Raji (cell line): ENCODE data around the gene GPX3.

ENCODE experiments used
- POLR2A ChIP-seq: IDR thresholded peaks from 2 replicates; pipeline ENCODE4 v1.6.1; 2011; ENCODE audit warnings: low read depth, low read length, control low read depth; ENCODE audit not compliant: insufficient read depth

Gene GPX3

DNA sequence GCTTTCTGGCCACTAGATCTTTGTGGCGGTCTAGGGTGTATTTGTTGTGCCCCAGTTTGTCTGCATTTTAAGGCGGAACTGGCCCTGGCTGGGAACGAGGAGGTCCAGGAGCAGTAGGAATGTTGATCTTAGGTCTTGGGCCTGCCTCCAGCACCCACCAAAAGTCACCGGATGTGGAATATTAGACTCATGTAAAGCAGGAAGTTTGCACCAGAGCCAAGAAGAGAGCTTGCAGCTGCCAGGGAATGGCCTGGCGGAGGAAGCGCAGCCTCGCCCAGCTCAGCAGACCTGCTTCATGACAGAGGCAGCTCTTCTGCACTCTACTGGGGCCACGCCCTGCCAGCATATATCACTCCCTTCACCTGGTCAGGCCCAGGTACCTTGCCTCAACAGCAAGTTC lies 3.3 kb downstream of the GPX3 start:
- no peak for TF ChIP-seq POLR2A

DNA sequence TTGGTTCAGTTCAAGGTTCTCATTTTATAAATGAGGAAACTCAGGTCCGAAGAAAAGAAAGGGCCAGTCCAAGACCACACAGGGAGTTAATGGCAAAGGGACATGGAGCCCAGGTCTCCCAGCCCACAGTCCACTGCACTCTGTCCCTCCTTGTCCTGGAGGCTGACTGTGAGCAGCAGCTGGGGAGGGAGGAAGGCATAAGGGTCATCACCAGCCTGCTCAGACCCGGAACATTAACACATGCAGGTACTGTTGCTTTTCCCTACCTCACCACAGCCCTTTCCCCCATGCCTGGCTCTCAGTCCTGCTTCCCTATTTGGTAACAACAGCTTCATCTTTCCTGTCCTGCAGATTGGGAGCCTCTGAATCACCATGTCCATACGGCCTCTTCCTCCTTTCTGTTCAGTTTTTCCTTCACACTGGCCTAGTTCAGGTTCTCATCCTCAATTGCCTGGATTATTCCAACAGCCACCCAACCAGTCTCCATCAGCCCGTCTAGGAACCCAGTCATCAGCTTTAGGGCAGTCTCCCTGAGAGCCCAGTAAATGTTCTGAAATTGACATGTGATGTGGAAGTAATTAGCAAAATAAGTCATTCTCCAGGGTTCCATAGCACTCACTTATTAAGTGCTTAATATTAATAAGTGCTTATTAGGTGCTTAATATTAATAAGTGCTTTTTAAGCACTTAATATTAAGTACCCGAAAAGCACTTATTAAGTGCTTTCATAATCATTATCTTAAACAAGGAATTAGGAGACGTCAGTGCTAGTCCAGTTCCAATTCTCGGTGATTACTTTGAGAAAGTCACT lies 4.3 kb downstream of the GPX3 start:
- no peak for TF ChIP-seq POLR2A

DNA sequence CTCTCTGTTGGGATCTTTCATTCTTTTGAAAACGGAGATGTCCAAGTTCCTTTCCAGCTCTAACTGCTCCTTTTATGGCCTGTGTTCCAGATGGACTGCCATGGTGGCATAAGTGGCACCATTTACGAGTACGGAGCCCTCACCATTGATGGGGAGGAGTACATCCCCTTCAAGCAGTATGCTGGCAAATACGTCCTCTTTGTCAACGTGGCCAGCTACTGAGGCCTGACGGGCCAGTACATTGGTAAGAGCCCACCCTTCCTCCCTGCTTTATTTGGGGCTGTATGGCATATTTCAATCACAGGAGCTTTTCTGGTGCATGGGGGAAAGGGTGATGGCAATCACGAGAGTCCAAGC lies 4.8 kb downstream of the GPX3 start:
- no peak for TF ChIP-seq POLR2A

DNA sequence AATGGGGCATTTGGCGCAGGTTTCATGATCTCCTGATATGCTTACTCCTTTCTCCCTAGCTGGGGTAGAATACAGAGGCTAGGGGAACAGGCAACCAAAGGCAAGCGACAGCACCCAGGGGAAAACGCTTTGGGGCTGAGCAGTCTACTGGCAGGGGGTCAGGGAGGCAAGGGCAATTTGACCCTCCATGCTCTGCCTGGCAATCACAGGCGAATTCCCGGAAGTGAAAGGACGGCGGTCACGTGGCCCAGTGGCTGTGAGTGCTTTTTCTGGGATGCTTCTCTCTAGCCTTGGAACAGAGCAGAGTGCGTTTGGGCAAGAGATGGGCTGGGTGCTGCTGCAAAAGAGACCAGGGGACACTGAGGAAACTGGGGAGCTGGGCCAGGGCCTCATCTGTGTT lies 5.7 kb downstream of the GPX3 start:
- no peak for TF ChIP-seq POLR2A

DNA sequence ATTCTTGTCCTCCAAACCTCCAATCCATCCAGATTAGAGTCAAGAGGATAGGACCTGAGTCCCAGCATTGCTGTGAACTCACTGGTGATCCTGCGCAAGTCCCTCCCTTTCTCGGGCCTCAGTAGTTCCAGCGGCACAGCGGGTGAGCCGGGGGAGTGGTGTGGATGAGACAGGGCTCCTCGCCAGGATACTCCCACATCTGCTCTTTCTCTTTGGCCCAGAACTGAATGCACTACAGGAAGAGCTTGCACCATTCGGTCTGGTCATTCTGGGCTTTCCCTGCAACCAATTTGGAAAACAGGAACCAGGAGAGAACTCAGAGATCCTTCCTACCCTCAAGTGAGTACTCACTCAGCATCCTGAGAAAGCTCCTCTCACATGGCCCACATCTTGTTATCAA lies 6.3 kb downstream of the GPX3 start:
- TF ChIP-seq POLR2A = no peak

DNA sequence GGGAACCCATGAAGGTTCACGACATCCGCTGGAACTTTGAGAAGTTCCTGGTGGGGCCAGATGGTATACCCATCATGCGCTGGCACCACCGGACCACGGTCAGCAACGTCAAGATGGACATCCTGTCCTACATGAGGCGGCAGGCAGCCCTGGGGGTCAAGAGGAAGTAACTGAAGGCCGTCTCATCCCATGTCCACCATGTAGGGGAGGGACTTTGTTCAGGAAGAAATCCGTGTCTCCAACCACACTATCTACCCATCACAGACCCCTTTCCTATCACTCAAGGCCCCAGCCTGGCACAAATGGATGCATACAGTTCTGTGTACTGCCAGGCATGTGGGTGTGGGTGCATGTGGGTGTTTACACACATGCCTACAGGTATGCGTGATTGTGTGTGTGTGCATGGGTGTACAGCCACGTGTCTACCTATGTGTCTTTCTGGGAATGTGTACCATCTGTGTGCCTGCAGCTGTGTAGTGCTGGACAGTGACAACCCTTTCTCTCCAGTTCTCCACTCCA lies 7.6 kb downstream of the GPX3 start:
- no peak for TF ChIP-seq POLR2A

DNA sequence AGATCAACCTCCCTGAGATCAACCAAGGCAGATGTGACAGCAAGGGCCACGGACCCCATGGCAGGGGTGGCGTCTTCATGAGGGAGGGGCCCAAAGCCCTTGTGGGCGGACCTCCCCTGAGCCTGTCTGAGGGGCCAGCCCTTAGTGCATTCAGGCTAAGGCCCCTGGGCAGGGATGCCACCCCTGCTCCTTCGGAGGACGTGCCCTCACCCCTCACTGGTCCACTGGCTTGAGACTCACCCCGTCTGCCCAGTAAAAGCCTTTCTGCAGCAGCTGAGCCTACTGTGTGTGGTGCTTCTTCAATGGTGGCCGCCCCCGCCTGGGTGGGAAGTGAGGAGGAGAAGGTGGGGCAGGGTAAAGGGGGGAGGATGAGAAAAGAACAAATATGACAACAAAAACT lies 8.3 kb downstream of the GPX3 start:
- TF ChIP-seq POLR2A = no peak

DNA sequence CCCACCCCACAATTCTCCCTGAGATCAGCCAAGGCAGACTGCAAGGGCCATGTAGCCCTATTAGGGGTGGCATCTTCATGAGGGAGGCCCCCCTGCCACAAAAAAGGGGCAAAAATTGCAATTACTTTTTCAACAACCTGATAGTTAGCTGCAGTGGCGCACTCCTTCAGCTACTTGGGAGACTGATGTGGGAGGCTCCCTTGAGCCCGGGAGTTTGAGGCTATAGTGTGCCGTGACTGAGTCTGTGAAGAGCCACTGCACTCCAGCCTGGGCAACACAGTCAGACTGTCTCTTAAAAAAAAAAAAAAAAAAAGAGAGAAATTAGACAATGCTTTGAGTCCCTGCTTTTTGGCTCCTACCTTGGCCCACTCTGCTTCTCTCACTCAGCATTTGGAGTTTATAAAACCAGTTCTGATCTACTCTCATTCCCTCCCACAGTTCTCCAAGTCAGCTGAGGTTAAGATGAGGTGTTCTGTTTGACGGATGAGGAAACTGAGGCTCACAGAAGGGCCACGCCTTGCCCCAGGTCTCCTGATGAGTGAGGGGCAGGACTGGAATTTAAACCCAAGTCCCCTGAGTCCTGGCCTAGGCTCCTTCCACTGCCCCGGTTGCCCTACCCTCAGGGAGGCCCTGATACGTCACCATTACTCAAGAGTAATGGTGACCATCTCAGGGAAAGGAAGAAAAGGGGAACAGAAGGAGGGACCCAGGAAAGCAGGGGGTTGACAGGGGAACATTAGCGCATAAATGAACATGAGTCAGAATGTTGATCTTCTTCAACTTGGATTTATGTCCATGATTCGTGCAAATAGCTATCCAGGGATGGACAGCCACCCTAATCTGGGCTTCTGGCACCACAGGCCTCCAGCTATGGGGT lies 9.0 kb downstream of the GPX3 start:
- no peak for TF ChIP-seq POLR2A

DNA sequence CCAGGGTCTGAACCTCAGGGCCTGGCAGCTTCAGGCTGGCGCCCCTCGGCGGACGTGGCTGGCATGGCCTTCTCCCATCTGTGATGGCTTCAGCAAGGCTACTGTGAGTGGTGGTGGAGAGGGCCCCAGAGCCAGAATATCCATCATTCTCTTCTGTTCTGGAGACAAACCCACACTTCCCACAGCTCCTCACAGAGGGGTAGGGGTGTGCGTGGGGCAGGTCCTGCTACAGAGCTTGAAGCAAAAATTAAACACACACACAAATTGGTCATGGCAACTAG lies 9.6 kb downstream of the GPX3 start:
- no peak for TF ChIP-seq POLR2A

DNA sequence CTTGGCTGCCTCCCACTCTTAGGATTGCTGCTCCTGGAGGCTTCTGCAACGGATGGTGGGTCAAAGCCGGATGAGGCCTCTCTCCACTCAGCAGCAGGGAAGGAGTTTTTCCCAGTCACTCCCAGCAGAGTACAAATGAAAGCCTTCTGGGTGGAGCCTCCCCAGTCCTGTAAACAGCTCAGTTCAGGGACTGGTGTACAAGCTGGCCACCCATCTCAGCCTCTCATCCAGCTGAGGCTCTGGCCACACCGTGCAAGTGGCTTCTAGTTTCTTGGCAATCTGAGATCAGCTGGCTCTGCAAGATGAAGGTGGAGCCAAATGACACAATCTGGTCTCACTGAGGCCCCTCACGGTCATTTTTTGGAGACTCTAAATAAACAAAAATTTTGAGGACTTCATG lies 10.0 kb downstream of the GPX3 start:
- no peak for TF ChIP-seq POLR2A

DNA sequence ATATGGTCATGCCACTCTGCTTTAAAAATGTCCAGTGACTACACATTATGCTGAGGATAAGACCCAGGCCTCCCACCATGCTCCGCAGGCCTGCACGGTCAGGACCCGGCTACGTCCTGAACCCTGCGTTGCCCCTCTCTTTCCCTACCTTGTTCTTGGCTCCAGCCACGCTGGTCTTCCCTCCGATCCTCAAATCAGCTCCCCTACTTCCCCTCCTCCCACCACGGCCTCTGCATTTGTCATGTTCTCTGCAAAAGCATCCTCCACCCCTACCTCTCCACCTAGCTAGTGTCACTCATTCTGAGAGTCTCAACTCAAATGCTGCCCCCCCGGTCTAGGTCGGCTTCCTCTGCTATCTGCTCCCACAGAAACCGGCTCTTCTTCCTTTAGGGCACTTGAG lies 11.2 kb downstream of the GPX3 start:
- TF ChIP-seq POLR2A = no peak

DNA sequence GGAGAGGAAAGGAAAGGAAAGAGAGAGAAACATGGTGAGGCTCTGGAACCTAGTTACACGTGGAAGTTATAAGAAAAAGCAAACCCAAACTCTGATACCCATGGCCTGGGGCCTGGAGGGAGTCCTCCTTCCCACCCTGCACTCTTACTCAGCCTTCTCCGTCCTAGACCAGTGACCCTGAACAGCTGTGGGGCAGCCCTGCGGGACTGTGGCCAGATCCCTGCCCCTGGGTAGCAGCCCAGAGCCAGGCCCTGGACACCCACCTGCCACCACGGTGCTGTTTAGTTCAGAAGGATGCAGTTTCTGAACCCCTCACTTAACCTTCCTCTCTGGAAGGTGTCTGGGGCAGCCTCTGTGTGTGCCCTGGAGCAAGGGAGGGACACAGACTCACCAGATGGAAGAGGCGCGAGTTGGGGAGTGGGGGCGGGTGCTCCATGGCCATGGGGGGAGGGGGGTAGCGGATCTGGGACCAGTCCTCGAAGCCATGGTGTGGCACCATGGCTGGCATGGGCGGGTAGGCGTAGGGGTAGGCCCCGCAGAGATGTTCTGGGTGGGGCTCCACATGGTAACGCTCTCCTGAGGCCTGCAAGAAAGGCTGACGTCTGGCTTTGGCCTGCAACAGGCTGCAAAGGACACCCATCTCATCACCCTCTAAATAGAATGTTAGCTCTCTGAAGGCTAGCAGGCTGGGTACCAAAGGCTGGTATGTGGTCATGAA lies 13.0 kb downstream of the GPX3 start:
- no peak for TF ChIP-seq POLR2A

DNA sequence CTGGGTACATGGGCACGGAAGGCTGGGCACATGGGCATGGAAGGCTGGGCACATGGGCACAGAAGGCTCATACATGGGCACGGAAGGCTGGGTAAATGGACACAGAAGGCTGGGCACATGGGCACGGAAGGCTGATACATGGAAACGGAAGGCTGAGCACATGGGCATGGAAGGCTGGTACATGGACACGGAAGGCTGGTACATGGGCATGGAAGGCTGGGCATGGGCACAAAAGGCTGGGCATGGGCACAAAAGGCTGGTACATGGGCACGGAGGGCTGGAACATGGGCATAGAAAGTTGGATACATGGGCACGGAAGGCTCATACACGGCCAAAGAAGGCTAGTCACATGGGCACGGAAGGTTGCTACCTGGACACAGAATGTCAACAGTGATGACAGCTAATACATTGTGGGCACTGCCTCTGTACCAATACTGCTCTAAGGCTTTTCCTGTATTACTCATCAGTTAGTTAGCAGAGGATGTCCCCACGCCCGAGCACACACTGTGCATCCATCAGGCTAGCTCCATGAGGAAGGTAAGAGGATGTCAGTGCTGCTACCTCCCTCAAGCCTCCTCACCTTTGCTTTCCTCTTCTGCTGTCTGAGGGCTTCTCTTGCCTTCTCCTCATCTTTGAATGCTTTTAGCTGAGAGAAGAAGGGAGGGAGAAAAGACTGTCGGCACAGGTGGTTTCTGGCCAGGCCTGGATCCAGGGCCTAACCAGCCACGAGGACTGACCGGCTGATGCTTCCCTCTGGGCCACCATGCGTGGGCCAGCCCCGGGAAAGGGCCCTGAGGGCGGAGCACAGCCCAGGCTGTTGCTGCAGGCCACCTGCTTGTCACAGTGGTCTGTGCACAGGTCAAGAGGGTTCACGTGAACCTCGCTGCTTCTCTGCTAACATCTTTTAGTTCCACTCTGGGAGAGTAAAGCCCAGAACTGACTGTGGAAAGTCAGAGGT lies 14.3 kb downstream of the GPX3 start:
- no peak for TF ChIP-seq POLR2A

DNA sequence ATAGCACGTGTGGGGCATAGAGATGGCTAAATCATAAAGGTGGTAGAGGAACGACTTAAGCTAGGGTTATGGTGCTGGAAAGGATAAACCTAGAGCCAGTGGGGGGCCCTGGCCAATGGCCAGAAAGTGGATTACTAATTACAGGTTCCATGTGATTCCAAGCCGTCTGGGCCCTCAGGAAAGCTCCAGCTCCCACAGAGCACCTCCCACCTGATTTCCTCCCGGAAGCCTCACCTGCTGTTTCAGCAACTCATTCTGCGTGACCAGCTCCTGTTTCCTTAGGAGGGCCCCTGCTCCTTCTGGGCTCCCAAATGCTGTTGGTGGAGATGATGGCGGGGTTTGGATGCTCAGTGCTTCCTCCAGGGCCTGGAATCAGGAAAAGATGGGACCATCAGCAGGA lies 16.2 kb downstream of the GPX3 start:
- no peak for TF ChIP-seq POLR2A
